HCT116 (cell line): ENCODE results near the gene TMEM51. TPM values are rescaled to one million over a fixed set of nuclear protein-coding genes. Genes with fewer than 3 reads are reported as not detected.

Experiments used
- ATAC-seq: fragments of 200-7000 bp; cut with Tn5 transposase; 2 replicates; pipeline ENCODE4 v1.9.1; 2020; ENCODE audit warnings: mild to moderate bottlenecking, moderate library complexity
- BruUV-seq: library from RNA; stranded (reverse); fragments of 400-500 nt; replicated peaks from 2 replicates; lab custom pipeline; 2021; lab: Mats Ljungman, UMichigan
- CTCF ChIA-PET: fragments of 300-600 bp; sonication (Branson Sonifier 250); formaldehyde crosslinking; loops from one replicate; lab custom pipeline; 2021; ENCODE audit warnings: antibody characterized with exemption; lab: Charles Lee
- POLR2A ChIA-PET: fragments of 300-600, 350-600 bp; sonication (Branson Sonifier 250); formaldehyde crosslinking; loops from one replicate; lab custom pipeline; 2021; ENCODE audit warnings: antibody characterized with exemption; lab: Charles Lee
- RAD21 ChIA-PET, 2 experiments: fragments of 300-600 bp; sonication (Branson Sonifier 250); formaldehyde crosslinking; loops; one replicate each; lab custom pipeline; 2023; ENCODE audit warnings: low total read pairs in 2 of 2; ENCODE audit not compliant: uncharacterized antibody in 2 of 2, unreplicated experiment in 2 of 2, low non-redundant PET in 1 of 2; lab: Charles Lee
- DNase-seq: peaks from one replicate; pipeline ENCODE4 v3.0.0-alpha.2; 2010; ENCODE audit warnings: low read depth, low spot score
- H2AFZ ChIP-seq: fragments of 200-600 bp; shearing (Covaris generic), sonication (generic); 2 replicates; pipeline ENCODE4 v1.6.1; 2017; ENCODE audit warnings: low read depth, mixed run types, mixed read lengths, antibody characterized with exemption, low read length; ENCODE audit not compliant: poor library complexity, severe bottlenecking
- H3K27ac ChIP-seq: 2 replicates; pipeline ENCODE4 v1.5.1; 2012; ENCODE audit warnings: low read depth, low read length
- H3K27me3 ChIP-seq: fragments of 200-600 bp; sonication (generic); 2 replicates; pipeline ENCODE4 v1.6.1; 2016; ENCODE audit warnings: mixed run types, low read length, mixed read lengths; ENCODE audit not compliant: insufficient read depth
- H3K36me3 ChIP-seq, 2 experiments: fragments of 200-500 bp in 1 of 2; fragments of 200-600 bp in 1 of 2; sonication (Bioruptor generic) in 1 of 2; sonication (generic) in 1 of 2; 2 replicates each; pipeline versions ENCODE4 v1.5.1 to v1.6.1; 2014 to 2016; ENCODE audit warnings: low read length in 2 of 2, inconsistent platforms in 1 of 2, mixed read lengths in 1 of 2, mixed run types in 1 of 2; ENCODE audit not compliant: insufficient read depth in 2 of 2, control insufficient read depth in 1 of 2
- H3K4me1 ChIP-seq, 2 experiments: fragments of 200-600 bp in 1 of 2; sonication (generic) in 1 of 2; 2 replicates each; pipeline versions ENCODE4 v1.5.1 to v1.6.1; 2012 to 2017; ENCODE audit warnings: low read length in 2 of 2, inconsistent platforms in 1 of 2, mild to moderate bottlenecking in 1 of 2, mixed read lengths in 1 of 2, mixed run types in 1 of 2, moderate library complexity in 1 of 2; ENCODE audit not compliant: insufficient read depth in 2 of 2, control insufficient read depth in 1 of 2
- H3K4me2 ChIP-seq: fragments of 200-600 bp; sonication (generic); 2 replicates; pipeline ENCODE4 v1.6.1; 2017; ENCODE audit warnings: mixed run types, low read length, mixed read lengths
- H3K4me3 ChIP-seq, 2 experiments: fragments of 200-600 bp in 1 of 2; sonication (generic) in 1 of 2; replicated peaks in 1 of 2; 2 replicates each; pipeline ENCODE4 v1.5.1; 2011 to 2016; ENCODE audit warnings: low read length in 2 of 2, control low read depth in 1 of 2, low read depth in 1 of 2, mild to moderate bottlenecking in 1 of 2, mixed read lengths in 1 of 2, mixed run types in 1 of 2
- H3K79me2 ChIP-seq: fragments of 200-600 bp; sonication (generic); 2 replicates; pipeline ENCODE4 v1.6.1; 2017; ENCODE audit warnings: mild to moderate bottlenecking, mixed run types, low read length, moderate library complexity, mixed read lengths; ENCODE audit not compliant: insufficient read depth
- H3K9ac ChIP-seq: fragments of 200-600 bp; sonication (generic); 2 replicates; pipeline ENCODE4 v1.6.1; 2016; ENCODE audit warnings: low read length, mixed read lengths
- H3K9me2 ChIP-seq: fragments of 200-600 bp; sonication (generic), shearing (Covaris generic); 2 replicates; pipeline ENCODE4 v1.6.1; 2017; ENCODE audit warnings: mixed run types, mild to moderate bottlenecking, moderate library complexity; ENCODE audit not compliant: insufficient read depth
- H3K9me3 ChIP-seq, 2 experiments: fragments of 200-500 bp in 1 of 2; fragments of 200-600 bp in 1 of 2; sonication (Bioruptor generic) in 1 of 2; sonication (generic) in 1 of 2; 2 replicates each; pipeline ENCODE4 v1.6.1; 2014 to 2017; ENCODE audit warnings: low read length in 2 of 2, mixed read lengths in 2 of 2, inconsistent platforms in 1 of 2, low read depth in 1 of 2, mild to moderate bottlenecking in 1 of 2, mixed run types in 1 of 2, moderate library complexity in 1 of 2; ENCODE audit not compliant: control insufficient read depth in 1 of 2, insufficient read depth in 1 of 2
- H4K20me1 ChIP-seq: fragments of 200-600 bp; sonication (generic), shearing (Covaris generic); 2 replicates; pipeline ENCODE4 v1.6.1; 2017; ENCODE audit warnings: mixed run types, mild to moderate bottlenecking, moderate library complexity; ENCODE audit not compliant: insufficient read depth
- ATF3 ChIP-seq: IDR thresholded peaks from 2 replicates; pipeline ENCODE4 v1.6.1; 2012
- CBX3 ChIP-seq: IDR thresholded peaks from 2 replicates; pipeline ENCODE4 v1.6.1; 2012; ENCODE audit warnings: low read depth
- CEBPB ChIP-seq: IDR thresholded peaks from 2 replicates; pipeline ENCODE4 v1.6.1; 2012; ENCODE audit warnings: low read depth
- EZH2 ChIP-seq: fragments of 200-600 bp; sonication (generic); IDR thresholded peaks from 2 replicates; pipeline ENCODE4 v1.6.1; 2017; ENCODE audit warnings: antibody characterized with exemption, mixed run types
- EZH2phosphoT487 ChIP-seq: fragments of 200-600 bp; IDR thresholded peaks from 2 replicates; pipeline ENCODE4 v1.6.1; 2018; ENCODE audit warnings: antibody characterized with exemption, borderline replicate concordance
- FOSL1 ChIP-seq: IDR thresholded peaks from 2 replicates; pipeline ENCODE4 v1.6.1; 2012; ENCODE audit warnings: low read depth
- JUND ChIP-seq: IDR thresholded peaks from 2 replicates; pipeline ENCODE4 v1.6.1; 2012
- MAX ChIP-seq: IDR thresholded peaks from 2 replicates; pipeline ENCODE4 v1.6.1; 2012
- POLR2A ChIP-seq: IDR thresholded peaks from 2 replicates; pipeline ENCODE4 v1.7.0; 2011; ENCODE audit warnings: borderline replicate concordance; ENCODE audit not compliant: insufficient read depth, insufficient read length; ENCODE audit errors: extremely low read depth
- POLR2AphosphoS5 ChIP-seq: IDR thresholded peaks from 2 replicates; pipeline ENCODE4 v1.6.1; 2011; ENCODE audit warnings: mild to moderate bottlenecking, low read depth, low read length, moderate library complexity
- RAD21 ChIP-seq: IDR thresholded peaks from 2 replicates; pipeline ENCODE4 v1.6.1; 2012; ENCODE audit warnings: low read depth, mild to moderate bottlenecking
- SIN3A ChIP-seq: IDR thresholded peaks from 2 replicates; pipeline ENCODE4 v1.6.1; 2012; ENCODE audit warnings: low read depth
- SP1 ChIP-seq: IDR thresholded peaks from 2 replicates; pipeline ENCODE4 v1.6.1; 2012; ENCODE audit warnings: low read depth
- SRF ChIP-seq: IDR thresholded peaks from 2 replicates; pipeline ENCODE4 v1.6.1; 2012; ENCODE audit warnings: low read depth
- TCF7L2 ChIP-seq: IDR thresholded peaks from 2 replicates; pipeline ENCODE4 v1.7.0; 2011; ENCODE audit warnings: borderline replicate concordance, inconsistent platforms; ENCODE audit not compliant: insufficient read depth, insufficient read length; ENCODE audit errors: extremely low read depth
- YY1 ChIP-seq: IDR thresholded peaks from 2 replicates; pipeline ENCODE4 v1.6.1; 2011; ENCODE audit warnings: low read length, low read depth, moderate library complexity, mild to moderate bottlenecking; ENCODE audit not compliant: insufficient replicate concordance; ENCODE audit errors: extremely low read depth
- ZFX ChIP-seq: fragments of 450-650 bp; IDR thresholded peaks from 2 replicates; pipeline ENCODE4 v1.6.1; 2017
- ZNF274 ChIP-seq: fragments of 200-500 bp; sonication (Bioruptor generic); IDR thresholded peaks from 2 replicates; pipeline ENCODE4 v1.6.1; 2014; ENCODE audit warnings: mild to moderate bottlenecking, low read depth, low read length, inconsistent platforms
- intact Hi-C: fragments of 100-400 bp; cut with micrococcal nuclease; formaldehyde crosslinking; loops from 2 replicates; pipeline ENCODE4 v1.10.0; 2022
- total RNA-seq: library from RNA; stranded (reverse); gene quantifications from one replicate; pipeline ENCODE4 v1.2.1, GENCODE V29; 2021; ENCODE audit not compliant: unreplicated experiment
- TF ChIP-seq, protein P1 (sequence below): IDR thresholded peaks from 2 replicates; pipeline ENCODE4 v1.6.1; 2012; ENCODE audit warnings: low read depth

Gene TMEM51
- total RNA-seq, 1 experiment from 2014 or later = 16.6 TPM

GRCh38 chr1:15113146-15113545 is 40.4 kb upstream of the TMEM51 start:
- H3K36me3 ChIP-seq = no peaks in the 10 kb centered on the region
- TF ChIP-seq ZNF274 (no peak), JUND (no peak)
- ChIA-PET CTCF (interaction anchor here (0.9 kb wide), 1 partner anchor 15 kb away, joined by 4 read pairs; no protein-coding TSS in a partner anchor), RAD21 (no interaction called here), POLR2A (no interaction called here)
- no peak for DNase-seq
- no peak overlapping the region for H3K4me3 ChIP-seq
- H3K4me1 ChIP-seq = no peaks in the 10 kb centered on the region
- H3K9me2 ChIP-seq = no peaks in the 10 kb centered on the region
- H3K9me3 ChIP-seq = no peaks in the 10 kb centered on the region
- H3K9ac ChIP-seq = no peak overlapping the region
- no peak for ATAC-seq
- intact Hi-C loops = no loop called here
- H3K27ac ChIP-seq = no peak overlapping the region
- H3K4me2 ChIP-seq = no peak overlapping the region
- no peaks in the 10 kb centered on the region for H4K20me1 ChIP-seq
- no peak overlapping the region for H2AFZ ChIP-seq
- H3K27me3 ChIP-seq = no peaks in the 10 kb centered on the region
- H3K79me2 ChIP-seq = no peaks in the 10 kb centered on the region
- no TSS peak for BruUV-seq

GRCh38 chr1:15114884-15115283 is 38.7 kb upstream of the TMEM51 start:
- BruUV-seq = no TSS peak
- intact Hi-C loops = no loop called here

More at GRCh38 chr1:15114884-15115283, 38.7 kb upstream of the TMEM51 start:
- Histone ChIP-seq H3K4me3 (no peak overlapping the region), H3K9ac (no peak overlapping the region), H3K79me2 (no peaks in the 10 kb centered on the region), H2AFZ (no peak overlapping the region), H3K4me2 (no peak overlapping the region), H3K27ac (no peak overlapping the region), H3K9me3 (no peaks in the 10 kb centered on the region), H3K9me2 (no peaks in the 10 kb centered on the region), H3K4me1 (no peaks in the 10 kb centered on the region), H3K27me3 (no peaks in the 10 kb centered on the region), H3K36me3 (no peaks in the 10 kb centered on the region), H4K20me1 (no peaks in the 10 kb centered on the region)
- ChIA-PET RAD21 (no interaction called here), CTCF (no interaction called here), POLR2A (no interaction called here)
- ATAC-seq (no peak), DNase-seq (no peak)
- TF ChIP-seq, protein P1, sequence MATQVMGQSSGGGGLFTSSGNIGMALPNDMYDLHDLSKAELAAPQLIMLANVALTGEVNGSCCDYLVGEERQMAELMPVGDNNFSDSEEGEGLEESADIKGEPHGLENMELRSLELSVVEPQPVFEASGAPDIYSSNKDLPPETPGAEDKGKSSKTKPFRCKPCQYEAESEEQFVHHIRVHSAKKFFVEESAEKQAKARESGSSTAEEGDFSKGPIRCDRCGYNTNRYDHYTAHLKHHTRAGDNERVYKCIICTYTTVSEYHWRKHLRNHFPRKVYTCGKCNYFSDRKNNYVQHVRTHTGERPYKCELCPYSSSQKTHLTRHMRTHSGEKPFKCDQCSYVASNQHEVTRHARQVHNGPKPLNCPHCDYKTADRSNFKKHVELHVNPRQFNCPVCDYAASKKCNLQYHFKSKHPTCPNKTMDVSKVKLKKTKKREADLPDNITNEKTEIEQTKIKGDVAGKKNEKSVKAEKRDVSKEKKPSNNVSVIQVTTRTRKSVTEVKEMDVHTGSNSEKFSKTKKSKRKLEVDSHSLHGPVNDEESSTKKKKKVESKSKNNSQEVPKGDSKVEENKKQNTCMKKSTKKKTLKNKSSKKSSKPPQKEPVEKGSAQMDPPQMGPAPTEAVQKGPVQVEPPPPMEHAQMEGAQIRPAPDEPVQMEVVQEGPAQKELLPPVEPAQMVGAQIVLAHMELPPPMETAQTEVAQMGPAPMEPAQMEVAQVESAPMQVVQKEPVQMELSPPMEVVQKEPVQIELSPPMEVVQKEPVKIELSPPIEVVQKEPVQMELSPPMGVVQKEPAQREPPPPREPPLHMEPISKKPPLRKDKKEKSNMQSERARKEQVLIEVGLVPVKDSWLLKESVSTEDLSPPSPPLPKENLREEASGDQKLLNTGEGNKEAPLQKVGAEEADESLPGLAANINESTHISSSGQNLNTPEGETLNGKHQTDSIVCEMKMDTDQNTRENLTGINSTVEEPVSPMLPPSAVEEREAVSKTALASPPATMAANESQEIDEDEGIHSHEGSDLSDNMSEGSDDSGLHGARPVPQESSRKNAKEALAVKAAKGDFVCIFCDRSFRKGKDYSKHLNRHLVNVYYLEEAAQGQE = no peak
- TF ChIP-seq ZFX (no peak), JUND (no peak), ZNF274 (no peak), MAX (no peak), TCF7L2 (no peak), RAD21 (no peak), YY1 (no peak), CBX3 (no peak), FOSL1 (no peak), POLR2AphosphoS5 (no peak), SRF (no peak), EZH2phosphoT487 (no peak), ATF3 (no peak), EZH2 (no peak), POLR2A (no peak), SP1 (no peak), CEBPB (no peak), SIN3A (no peak)
